K562 (cell line): ENCODE measurements around the gene FIBP. TPM values are rescaled to one million over a fixed set of nuclear protein-coding genes. Genes with fewer than 3 reads are reported as not detected.
A peak's percentile ranks its signal among the peaks of the same experiment; 100 is the strongest.

Source experiments
- ARID3B ChIP-seq: fragments of 250-450 bp; sonication (Bioruptor Pico); IDR thresholded peaks from 2 replicates; pipeline ENCODE4 v1.4.0; 2020; ENCODE audit warnings: borderline replicate concordance
- BRCA1 ChIP-seq, 2 experiments: fragments of 450-650 bp in 1 of 2; sonication (generic) in 1 of 2; formaldehyde crosslinking in 1 of 2; IDR thresholded peaks; 2 replicates each; pipeline versions ENCODE4 v1.5.0 to v1.6.1; 2017 to 2020; ENCODE audit warnings: mild to moderate bottlenecking in 1 of 2, missing genetic modification reagents in 1 of 2
- E2F3 ChIP-seq: fragments of 250-450 bp; sonication (Bioruptor Pico); IDR thresholded peaks from 2 replicates; pipeline ENCODE4 v1.4.0; 2020; ENCODE audit warnings: mild to moderate bottlenecking
- ETS2 ChIP-seq: IDR thresholded peaks from 2 replicates; pipeline ENCODE4 v1.6.1; 2016; ENCODE audit warnings: borderline replicate concordance, missing genetic modification characterization, mild to moderate bottlenecking, moderate library complexity, missing compliant biosample characterization; ENCODE audit not compliant: poor library complexity, severe bottlenecking
- GABPB1 ChIP-seq: sonication (generic); formaldehyde crosslinking; IDR thresholded peaks from 2 replicates; pipeline ENCODE4 v1.8.0; 2022; ENCODE audit warnings: mild to moderate bottlenecking, missing genetic modification reagents
- GATAD2A ChIP-seq: fragments of 450-650 bp; IDR thresholded peaks from 2 replicates; pipeline ENCODE4 v1.6.1; 2017
- NCOR1 ChIP-seq: fragments of 450-650 bp; IDR thresholded peaks from 2 replicates; pipeline ENCODE4 v1.6.1; 2016; ENCODE audit warnings: mild to moderate bottlenecking, moderate library complexity
- RBM15 ChIP-seq: fragments of 200-400 bp; formaldehyde crosslinking; IDR thresholded peaks from 2 replicates; pipeline ENCODE4 v1.6.1; 2018; ENCODE audit warnings: mild to moderate bottlenecking, low read length, moderate library complexity; ENCODE audit not compliant: insufficient read depth
- REST ChIP-seq, 2 experiments: fragments of 450-650 bp; formaldehyde crosslinking in 1 of 2; IDR thresholded peaks; 2 replicates each; pipeline versions ENCODE4 v1.4.0 to v1.6.1; 2014 to 2020; ENCODE audit warnings: mild to moderate bottlenecking in 2 of 2, borderline replicate concordance in 1 of 2, low read depth in 1 of 2
- SAFB2 ChIP-seq: fragments of 200-400 bp; formaldehyde crosslinking; IDR thresholded peaks from 2 replicates; pipeline ENCODE4 v1.6.1; 2018; ENCODE audit warnings: borderline replicate concordance, low read length, low read depth, moderate library complexity; ENCODE audit not compliant: severe bottlenecking
- SRF ChIP-seq, 2 experiments: fragments of 250-450, 450-650 bp in 1 of 2; sonication (Bioruptor Pico) in 1 of 2; sonication (generic) in 1 of 2; formaldehyde crosslinking; IDR thresholded peaks; 2 replicates each; pipeline versions ENCODE4 v1.5.0 to v1.5.1; 2020 to 2022; ENCODE audit warnings: mild to moderate bottlenecking in 1 of 2, missing genetic modification reagents in 1 of 2
- TAL1 ChIP-seq: fragments of 450-650 bp; IDR thresholded peaks from 2 replicates; pipeline ENCODE4 v1.6.1; 2016; ENCODE audit warnings: mild to moderate bottlenecking
- ZBTB8A ChIP-seq: fragments of 450-650 bp; IDR thresholded peaks from 2 replicates; pipeline ENCODE4 v1.6.1; 2018; ENCODE audit warnings: mild to moderate bottlenecking, moderate library complexity; ENCODE audit not compliant: partially characterized antibody
- ZFP91 ChIP-seq: sonication (generic); formaldehyde crosslinking; IDR thresholded peaks from 2 replicates; pipeline ENCODE4 v1.8.0; 2022; ENCODE audit warnings: mild to moderate bottlenecking, missing genetic modification reagents
- ZNF589 ChIP-seq: fragments of 200-800 bp; sonication (Bioruptor generic); IDR thresholded peaks from 2 replicates; pipeline ENCODE4 v1.6.1; 2016; ENCODE audit warnings: low read depth, missing genetic modification characterization, missing compliant biosample characterization
- polyA plus RNA-seq, 8 experiments: library from polyadenylated mRNA; depleted of rRNA in 4 of 8; stranded (reverse) in 5 of 8; unstranded in 3 of 8; fragments of >200 nt; fragmentation: Nextera tagmentation in 2 of 8; fragmentation: Illumina TruSeq in 1 of 8; extraction: Ambion mirVana in 2 of 8; extraction: Trizol in 1 of 8; gene quantifications; 2 replicates each; pipeline versions ENCODE4 v1.2.1 to v1.2.3, GENCODE V29; 2011 to 2014; ENCODE audit warnings: inconsistent platforms in 1 of 8, missing spikeins in 1 of 8
- total RNA-seq, 7 experiments: library from RNA; depleted of rRNA in 6 of 7; stranded (reverse); fragments of >200 nt in 6 of 7; fragmentation: Illumina TruSeq in 2 of 7; extraction: Trizol in 2 of 7; gene quantifications; 2 replicates each; pipeline versions ENCODE4 v1.2.1 to v1.2.3, GENCODE V29; 2011 to 2021; ENCODE audit warnings: low replicate concordance in 1 of 7

The FIBP gene
- total and polyA plus RNA-seq, 9 of the 15 experiments (the other 6 are each of a cell fraction or from before 2014, with no cell fraction given), result 41.2 to 79.2 (median 48.6) TPM

DNA sequence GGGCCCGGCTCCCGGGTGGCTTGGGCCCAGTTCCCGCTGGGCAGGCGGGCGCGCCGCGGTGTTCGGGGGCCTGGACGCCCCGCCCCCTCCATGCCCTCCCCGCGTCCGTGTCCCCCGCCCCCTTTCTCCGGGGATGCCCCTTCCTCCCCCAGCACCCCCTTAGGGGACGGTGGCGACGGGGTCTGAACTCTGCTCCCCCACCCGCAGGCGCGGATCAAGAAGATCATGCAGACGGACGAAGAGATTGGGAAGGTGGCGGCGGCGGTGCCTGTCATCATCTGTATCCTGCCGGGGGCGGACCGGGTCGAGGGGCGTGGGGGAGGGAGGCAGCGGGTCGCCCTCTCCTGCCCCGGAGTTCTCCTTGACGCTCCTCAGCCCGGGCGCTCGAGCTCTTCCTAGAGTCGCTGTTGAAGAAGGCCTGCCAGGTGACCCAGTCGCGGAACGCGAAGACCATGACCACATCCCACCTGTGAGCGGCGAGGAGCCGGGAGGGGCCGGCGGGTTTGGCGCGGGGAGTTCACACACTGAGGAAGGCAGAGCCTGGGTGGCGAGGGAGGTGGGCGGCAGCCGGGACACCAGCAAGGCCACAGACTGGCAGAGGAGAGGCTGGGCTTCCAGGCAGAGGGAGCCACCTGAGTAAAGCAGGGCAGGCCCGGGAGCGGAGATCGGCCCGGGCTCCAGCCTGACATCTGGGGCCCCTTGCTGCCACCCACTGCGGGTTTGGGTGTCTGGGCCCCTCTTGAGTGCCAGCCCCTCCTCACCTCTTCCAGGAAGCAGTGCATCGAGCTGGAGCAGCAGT, 31.5 kb upstream of the FIBP start (continued):
- no peak for TF ChIP-seq E2F3 (CRISPR knock-in tag)
- 0 out of 2 replicates have a peak, but pooled peaks have one; percentile 45 for TF ChIP-seq ZNF589 (CRISPR knock-in tag)
- TF ChIP-seq NCOR1, result no peak
- TF ChIP-seq ARID3B (CRISPR knock-in tag), result no peak
- no peak for TF ChIP-seq ZFP91 (CRISPR knock-in tag)
- TF ChIP-seq RBM15, result no peak
- TF ChIP-seq GATAD2A, result no peak
- no peak for TF ChIP-seq ZBTB8A
- TF ChIP-seq SAFB2, result no peak
- TF ChIP-seq BRCA1 (IDR thresholded peaks at IDR 0.05), result no peak
- TF ChIP-seq BRCA1 (CRISPR knock-in tag; IDR thresholded peaks at IDR 0.05), result 0 out of 2 replicates have a peak, but pooled peaks have one; percentile 7
- TF ChIP-seq SRF (CRISPR knock-in tag; IDR thresholded peaks at IDR 0.05), result no peak
- no peak for TF ChIP-seq GABPB1 (CRISPR knock-in tag)
- no peak for TF ChIP-seq REST (IDR thresholded peaks at IDR 0.05; ENCODE audit: borderline replicate concordance)
- TF ChIP-seq REST (CRISPR knock-in tag; IDR thresholded peaks at IDR 0.05; ENCODE audit: low read depth), result no peak
- TF ChIP-seq ETS2 (tag), result peak; percentile 4
- no peak for TF ChIP-seq TAL1
